Type B pancreatic cell (in vitro differentiated cells): ENCODE results near the gene GLI3. TPM values are rescaled to one million over a fixed set of nuclear protein-coding genes. Genes with fewer than 3 reads are reported as not detected.

Experiments
- DNase-seq: peaks from one replicate; pipeline ENCODE4 v3.0.0; 2021; ENCODE audit warnings: mixed read lengths; ENCODE audit not compliant: unreplicated experiment; ENCODE audit errors: extremely low spot score
- H3K27ac Mint-ChIP-seq: 2 replicates; pipeline ENCODE4 v1.8.0; 2021; ENCODE audit warnings: mild to moderate bottlenecking, mixed read lengths
- H3K27me3 Mint-ChIP-seq: 2 replicates; pipeline ENCODE4 v1.8.0; 2021; ENCODE audit warnings: mixed read lengths
- H3K36me3 Mint-ChIP-seq: 2 replicates; pipeline ENCODE4 v1.8.0; 2021; ENCODE audit warnings: mixed read lengths
- H3K4me1 Mint-ChIP-seq: one replicate; pipeline ENCODE4 v1.8.0; 2021; ENCODE audit warnings: mixed read lengths; ENCODE audit not compliant: unreplicated experiment
- H3K4me3 Mint-ChIP-seq: 2 replicates; pipeline ENCODE4 v1.8.0; 2021; ENCODE audit warnings: mild to moderate bottlenecking, mixed read lengths
- H3K9me3 Mint-ChIP-seq: 2 replicates; pipeline ENCODE4 v1.8.0; 2021; ENCODE audit warnings: mixed read lengths
- CTCF ChIP-seq: fragments of 200-600 bp; sonication (generic); conservative IDR thresholded peaks from 2 replicates; pipeline ENCODE4 v1.5.0; 2021; ENCODE audit warnings: antibody characterized with exemption, mild to moderate bottlenecking
- total RNA-seq: library from RNA; stranded (reverse); gene quantifications from 2 replicates; pipeline ENCODE4 v1.2.1, GENCODE V29; 2021; ENCODE audit warnings: low replicate concordance

The GLI3 gene
- total RNA-seq, 1 donor from 2014 or later = 141 TPM

GRCh38 chr7:42006801-42007513 is 230.1 kb downstream of the GLI3 start:
- Mint-ChIP-seq H3K27me3 (no peaks in the 10 kb centered on the region), H3K27ac (no peak overlapping the region), H3K4me3 (no peak overlapping the region), H3K9me3 (no peaks in the 10 kb centered on the region), H3K4me1 (peaks cover 2% of the 10 kb centered on the region), H3K36me3 (peaks cover 37% of the 10 kb centered on the region)
- no peak for TF ChIP-seq CTCF
- DNase-seq = no peak

- no peak for TF ChIP-seq CTCF
- peaks cover 22% of the 10 kb centered on the region for H3K4me1 Mint-ChIP-seq
- H3K27me3 Mint-ChIP-seq = no peaks in the 10 kb centered on the region
- H3K36me3 Mint-ChIP-seq = peaks cover 26% of the 10 kb centered on the region
- H3K4me3 Mint-ChIP-seq = no peak overlapping the region
- no peak overlapping the region for H3K27ac Mint-ChIP-seq
- DNase-seq = no peak
- no peaks in the 10 kb centered on the region for H3K9me3 Mint-ChIP-seq
Measured at GRCh38 chr7:42002654-42003053, 234.4 kb downstream of the GLI3 start.

GRCh38 chr7:41999736-42000283 is 237.2 kb downstream of the GLI3 start:
- peaks cover 30% of the 10 kb centered on the region for H3K36me3 Mint-ChIP-seq
- H3K9me3 Mint-ChIP-seq = no peaks in the 10 kb centered on the region
- no peaks in the 10 kb centered on the region for H3K27me3 Mint-ChIP-seq
- DNase-seq = no peak
- peaks cover 41% of the 10 kb centered on the region for H3K4me1 Mint-ChIP-seq
- H3K4me3 Mint-ChIP-seq = no peak overlapping the region
- TF ChIP-seq CTCF = no peak
- no peak overlapping the region for H3K27ac Mint-ChIP-seq

DNA sequence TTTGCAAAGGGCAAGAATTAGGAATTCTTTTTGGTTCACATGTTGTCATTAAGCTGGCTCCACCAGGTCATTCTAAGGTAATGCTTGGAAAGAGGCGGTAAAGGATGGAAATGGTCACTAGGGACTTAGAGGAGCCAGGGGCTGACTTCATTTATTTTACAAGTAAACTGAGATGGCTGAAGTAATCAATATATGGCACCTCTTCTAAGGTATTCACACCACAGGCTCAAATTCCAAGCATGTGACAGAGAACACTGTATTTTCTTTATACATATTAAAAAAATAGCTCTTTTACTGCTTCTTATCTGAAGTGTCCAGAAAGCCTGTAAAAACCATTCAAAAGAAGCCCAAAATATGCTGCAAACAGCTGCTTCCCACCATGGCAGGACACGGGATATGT is 239.0 kb downstream of the GLI3 start:
- H3K27ac Mint-ChIP-seq = no peak overlapping the region

DNA sequence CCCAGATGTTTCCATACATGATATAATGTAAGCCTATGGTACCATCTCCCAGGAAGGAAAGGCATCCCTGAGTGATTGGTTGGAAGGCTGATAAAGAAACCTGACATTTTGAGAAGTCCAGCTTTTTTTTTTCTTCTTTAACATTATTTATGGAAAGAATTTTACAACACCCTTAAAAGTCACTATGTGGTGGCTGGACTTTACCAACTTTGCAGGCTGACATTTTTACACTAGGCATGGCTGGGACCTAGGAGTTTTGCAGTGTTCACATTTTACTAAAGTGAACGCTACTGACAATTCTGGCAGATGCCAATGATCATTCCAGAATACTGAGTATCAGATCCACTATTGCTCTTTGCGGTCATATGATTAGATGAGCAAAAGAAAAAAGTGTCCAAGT is 239.9 kb downstream of the GLI3 start:
- Mint-ChIP-seq H3K4me3 (no peak overlapping the region), H3K36me3 (peaks cover 30% of the 10 kb centered on the region), H3K9me3 (no peaks in the 10 kb centered on the region), H3K4me1 (peaks cover 61% of the 10 kb centered on the region), H3K27me3 (no peaks in the 10 kb centered on the region), H3K27ac (no peak overlapping the region)
- no peak for DNase-seq
- no peak for TF ChIP-seq CTCF

More for the DNA sequence above, 239.0 kb downstream of the GLI3 start:
- DNase-seq = no peak
- no peak overlapping the region for H3K4me3 Mint-ChIP-seq
- no peaks in the 10 kb centered on the region for H3K9me3 Mint-ChIP-seq
- no peak for TF ChIP-seq CTCF
- H3K36me3 Mint-ChIP-seq = peaks cover 30% of the 10 kb centered on the region
- H3K27me3 Mint-ChIP-seq = no peaks in the 10 kb centered on the region
- peaks cover 53% of the 10 kb centered on the region for H3K4me1 Mint-ChIP-seq
